Large intestine (tissue), 3 donors: ENCODE results near the gene CAV1. TPM values are rescaled to one million over a fixed set of nuclear protein-coding genes. Genes with fewer than 3 reads are reported as not detected.

Experiments
- DNase-seq, 2 donors: peaks; one replicate each; pipeline versions ENCODE4 v3.0.0 to v3.0.0-alpha.2; 2013
- H3K27ac ChIP-seq: one replicate; pipeline ENCODE4 v1.5.1; 2013; ENCODE audit warnings: low read length
- H3K27me3 ChIP-seq: 2 replicates; pipeline ENCODE4 v1.6.1; 2013; ENCODE audit warnings: low read length; ENCODE audit not compliant: control insufficient read depth, insufficient read depth
- H3K36me3 ChIP-seq: 2 replicates; pipeline ENCODE4 v1.6.1; 2013; ENCODE audit warnings: low read length; ENCODE audit not compliant: control insufficient read depth, insufficient read depth
- H3K4me1 ChIP-seq: one replicate; pipeline ENCODE4 v1.6.1; 2013; ENCODE audit warnings: low read length; ENCODE audit not compliant: control insufficient read depth, insufficient read depth
- H3K4me3 ChIP-seq: one replicate; pipeline ENCODE4 v1.5.1; 2013; ENCODE audit warnings: low read length
- H3K9me3 ChIP-seq: one replicate; pipeline ENCODE4 v1.6.1; 2013; ENCODE audit warnings: mild to moderate bottlenecking, low read depth, low read length, moderate library complexity; ENCODE audit not compliant: control insufficient read depth
- WGBS: methylation state at CpG from one replicate; pipeline ENCODE4 v1.1.5; 2013; ENCODE audit warnings: low lambda C conversion rate; ENCODE audit not compliant: insufficient coverage; 5-methylcytosine and 5-hydroxymethylcytosine counted together
- polyA plus RNA-seq: library from polyadenylated mRNA; unstranded; fragments of 120-200 nt; gene quantifications from one replicate; pipeline ENCODE4 v1.2.1, GENCODE V29; 2013

CAV1 gene
- polyA plus RNA-seq, 1 donor, result 100 TPM

DNA sequence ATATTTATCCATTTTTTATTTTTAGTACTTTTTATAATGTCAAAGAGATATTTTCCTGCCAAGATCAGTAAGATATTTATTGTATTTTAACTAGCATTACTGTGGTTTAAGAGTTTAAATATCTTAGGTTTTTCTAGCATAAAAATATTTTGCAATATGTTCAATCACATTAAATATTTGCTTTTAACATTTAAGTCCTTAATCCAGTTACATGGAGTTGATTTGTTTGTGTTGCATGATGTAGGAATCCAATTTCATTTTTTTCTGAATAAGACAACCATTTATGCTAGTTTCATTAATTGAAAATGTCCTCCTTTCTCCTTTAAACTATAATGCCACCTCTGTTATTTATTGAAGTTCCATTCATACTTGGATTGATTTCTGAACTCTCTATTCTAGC is 41.8 kb downstream of the CAV1 start:
- Histone ChIP-seq H3K4me1 (peaks cover 4% of the 10 kb centered on the region), H3K27ac (no peak overlapping the region), H3K4me3 (no peak overlapping the region), H3K9me3 (no peaks in the 10 kb centered on the region), H3K27me3 (no peaks in the 10 kb centered on the region), H3K36me3 (no peaks in the 10 kb centered on the region)
- DNase-seq, result no peak

DNA sequence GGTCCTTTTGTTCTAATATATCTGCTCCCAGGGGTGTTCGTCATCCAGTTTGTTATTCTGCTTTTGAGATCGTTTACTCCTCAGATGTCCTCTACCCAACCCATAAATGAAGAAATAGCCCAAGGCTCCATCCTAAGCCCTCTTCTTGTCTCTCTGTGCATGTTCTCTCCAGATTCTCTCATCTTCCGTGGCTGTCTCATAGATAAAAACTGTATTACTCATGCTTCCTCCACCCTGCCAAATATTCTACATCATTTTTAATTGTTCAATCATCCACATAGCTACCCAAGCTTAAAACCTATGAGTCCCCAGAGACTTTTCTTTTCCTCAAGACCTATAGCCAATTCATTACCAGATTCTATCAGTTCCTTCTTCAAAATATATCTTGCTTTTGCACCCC is 44.9 kb downstream of the CAV1 start:
- no peak for DNase-seq
- Histone ChIP-seq H3K36me3 (no peaks in the 10 kb centered on the region), H3K4me3 (no peak overlapping the region), H3K27me3 (no peaks in the 10 kb centered on the region), H3K27ac (no peak overlapping the region), H3K9me3 (no peaks in the 10 kb centered on the region), H3K4me1 (peaks cover 21% of the 10 kb centered on the region)
- WGBS, result 89% methylated on average over 1 of the region's 3 CpGs

DNA sequence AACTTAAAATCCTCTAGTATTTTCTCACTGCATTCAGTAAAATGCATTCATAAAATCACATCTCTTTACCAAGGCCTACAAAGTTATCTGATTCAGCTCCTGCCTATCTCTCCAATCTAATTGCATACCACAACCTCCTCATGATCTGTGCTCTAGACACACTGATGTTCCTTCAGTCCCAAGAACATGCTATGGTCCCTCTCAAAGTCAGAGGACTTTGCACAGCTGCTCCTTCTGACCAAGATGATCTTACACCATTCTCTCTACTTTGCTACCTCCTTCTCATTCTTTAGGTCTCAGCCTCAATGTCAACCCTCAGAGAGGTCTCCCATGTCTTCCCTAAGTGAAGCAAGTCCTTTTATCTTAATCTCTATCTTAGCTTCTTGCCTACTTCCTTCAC is 45.5 kb downstream of the CAV1 start:
- Histone ChIP-seq H3K27ac (no peak overlapping the region), H3K27me3 (no peaks in the 10 kb centered on the region), H3K4me1 (peaks cover 21% of the 10 kb centered on the region), H3K4me3 (no peak overlapping the region), H3K9me3 (no peaks in the 10 kb centered on the region), H3K36me3 (no peaks in the 10 kb centered on the region)
- DNase-seq, result no peak

DNA sequence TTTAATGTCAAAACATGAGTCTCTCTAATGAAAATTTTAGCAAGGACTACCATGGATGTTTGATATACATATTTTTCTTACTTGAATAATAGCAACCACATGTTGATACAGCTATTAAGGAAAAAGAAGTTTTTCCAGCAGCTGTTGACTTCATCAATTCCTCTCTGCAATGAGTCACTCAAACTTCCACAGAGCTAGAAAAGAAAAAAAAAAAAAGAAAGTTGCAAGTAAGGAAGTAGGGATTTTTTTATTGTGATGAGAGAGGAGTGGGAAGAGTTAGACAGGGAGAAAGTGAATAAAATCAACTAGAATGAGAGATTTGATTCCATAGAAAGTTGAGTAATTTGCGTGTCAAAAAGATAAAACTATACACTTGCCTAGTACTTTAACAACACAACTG is 46.2 kb downstream of the CAV1 start:
- H3K4me3 ChIP-seq, result no peak overlapping the region
- H3K27me3 ChIP-seq, result no peaks in the 10 kb centered on the region
- H3K27ac ChIP-seq, result no peak overlapping the region
- peaks cover 21% of the 10 kb centered on the region for H3K4me1 ChIP-seq
- 100% methylated on average over 1 of the region's 1 CpG for WGBS
- DNase-seq, result no peak
- no peaks in the 10 kb centered on the region for H3K9me3 ChIP-seq
- no peaks in the 10 kb centered on the region for H3K36me3 ChIP-seq

DNA sequence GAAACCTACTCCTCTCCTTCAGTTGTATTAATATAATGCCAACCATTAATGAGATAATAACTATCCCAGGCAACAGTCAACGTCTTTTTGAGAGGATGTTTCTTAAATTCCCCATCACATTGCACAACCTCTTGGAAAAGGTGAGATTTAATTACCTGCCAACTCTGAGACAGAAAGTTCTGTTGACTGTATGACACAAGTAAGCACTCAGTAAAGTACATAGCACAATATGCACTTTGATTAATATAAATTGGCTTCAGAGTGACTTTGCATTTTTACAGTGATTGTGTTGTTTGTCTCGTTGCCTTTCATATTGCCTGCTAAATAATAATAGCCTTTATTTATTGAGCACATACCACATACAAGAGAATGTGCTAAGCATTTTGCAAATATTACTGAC is 46.7 kb downstream of the CAV1 start:
- no CpG with 5 or more reads among the region's 2 CpGs for WGBS
- Histone ChIP-seq H3K27ac (no peak overlapping the region), H3K4me1 (peaks cover 21% of the 10 kb centered on the region), H3K36me3 (no peaks in the 10 kb centered on the region), H3K9me3 (no peaks in the 10 kb centered on the region), H3K4me3 (no peak overlapping the region), H3K27me3 (no peaks in the 10 kb centered on the region)
- no peak for DNase-seq

DNA sequence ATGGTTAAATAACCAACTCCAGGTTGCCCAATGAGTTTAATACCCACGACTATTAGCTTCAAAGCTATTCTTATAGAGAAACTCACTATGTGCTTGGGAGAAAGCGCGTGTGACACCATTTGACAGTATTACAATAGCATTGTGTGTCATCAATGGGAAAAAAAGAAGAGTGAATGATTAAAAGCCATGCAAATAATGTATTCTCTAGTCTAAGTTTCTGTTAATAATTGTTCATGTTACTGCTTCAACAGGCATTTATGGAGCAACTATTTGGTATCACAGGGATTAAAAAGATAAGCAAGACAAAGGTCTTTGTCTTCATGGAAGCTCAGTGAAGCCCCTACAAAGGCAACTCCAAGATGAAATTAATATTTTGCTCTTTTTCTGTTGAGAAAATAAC is 47.2 kb downstream of the CAV1 start:
- WGBS, result 60% methylated on average over 1 of the region's 3 CpGs
- no peak overlapping the region for H3K27ac ChIP-seq
- H3K4me3 ChIP-seq, result no peak overlapping the region
- no peaks in the 10 kb centered on the region for H3K27me3 ChIP-seq
- peaks cover 21% of the 10 kb centered on the region for H3K4me1 ChIP-seq
- H3K36me3 ChIP-seq, result no peaks in the 10 kb centered on the region
- peak in 1 of 2 donors; percentile 49 for DNase-seq
- H3K9me3 ChIP-seq, result no peaks in the 10 kb centered on the region

DNA sequence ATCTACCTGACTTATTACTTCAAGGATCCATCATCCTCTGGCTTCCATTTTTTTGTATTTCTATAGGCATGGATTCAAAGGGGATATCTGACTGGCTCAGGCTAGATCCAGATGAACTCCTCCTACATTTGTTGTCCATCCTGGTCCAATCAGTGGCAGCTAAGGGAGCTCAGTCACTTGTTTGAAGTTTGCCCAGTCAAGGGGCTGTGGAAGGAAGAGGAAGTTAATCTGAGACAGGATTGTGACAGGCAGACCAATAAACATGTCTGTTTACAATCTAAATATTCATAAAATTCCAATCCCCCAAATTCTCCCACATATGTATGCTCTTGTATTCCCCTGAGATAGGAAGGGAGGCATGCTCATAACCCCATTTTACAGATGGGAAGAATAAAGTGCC is 48.7 kb downstream of the CAV1 start:
- DNase-seq, result no peak
- H3K36me3 ChIP-seq, result no peaks in the 10 kb centered on the region
- no peak overlapping the region for H3K27ac ChIP-seq
- no peaks in the 10 kb centered on the region for H3K27me3 ChIP-seq
- H3K4me1 ChIP-seq, result peaks cover 21% of the 10 kb centered on the region
- H3K9me3 ChIP-seq, result no peaks in the 10 kb centered on the region
- H3K4me3 ChIP-seq, result no peak overlapping the region

DNA sequence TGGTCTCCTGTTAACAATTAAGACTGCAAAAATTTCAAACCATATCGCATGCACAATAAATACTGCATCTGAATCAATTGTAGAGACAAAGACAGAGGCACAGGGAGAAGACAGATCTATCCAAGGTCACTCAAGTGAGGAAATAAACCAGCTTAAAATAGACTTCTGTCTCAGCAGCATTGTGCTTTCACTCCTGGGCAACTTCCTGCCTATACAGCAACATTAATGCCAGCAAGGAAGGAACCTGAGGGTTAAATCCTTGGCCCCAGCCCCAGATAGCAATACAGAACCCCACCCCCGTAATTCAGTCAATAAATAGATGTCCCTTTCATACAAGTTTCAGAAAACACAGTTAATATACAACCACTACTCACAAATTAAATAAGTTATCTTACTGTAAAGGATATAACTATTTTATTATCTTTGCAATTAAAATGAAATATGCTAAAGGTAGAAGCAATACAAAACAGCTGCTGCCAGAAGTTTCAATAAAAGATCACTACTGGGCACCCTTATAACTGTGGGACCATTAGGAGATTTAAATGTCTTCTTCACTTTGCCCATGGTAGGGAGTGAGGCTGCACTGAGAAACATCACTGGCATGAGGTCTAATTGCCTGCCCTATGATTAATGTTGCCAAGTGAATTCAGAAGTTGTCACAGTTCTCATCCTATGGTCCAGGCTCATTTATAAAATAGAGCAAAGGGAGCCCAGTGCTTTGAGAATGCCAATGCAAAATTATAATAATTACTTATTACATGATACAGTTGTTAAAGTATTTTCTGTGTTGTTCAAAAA is 49.4 kb downstream of the CAV1 start:
- DNase-seq, result peak in 1 of 2 donors; percentile 41
- no peaks in the 10 kb centered on the region for H3K9me3 ChIP-seq
- WGBS, result no CpG with 5 or more reads among the region's 2 CpGs
- peaks cover 21% of the 10 kb centered on the region for H3K4me1 ChIP-seq
- no peak overlapping the region for H3K4me3 ChIP-seq
- no peak overlapping the region for H3K27ac ChIP-seq
- H3K36me3 ChIP-seq, result no peaks in the 10 kb centered on the region
- no peaks in the 10 kb centered on the region for H3K27me3 ChIP-seq

DNA sequence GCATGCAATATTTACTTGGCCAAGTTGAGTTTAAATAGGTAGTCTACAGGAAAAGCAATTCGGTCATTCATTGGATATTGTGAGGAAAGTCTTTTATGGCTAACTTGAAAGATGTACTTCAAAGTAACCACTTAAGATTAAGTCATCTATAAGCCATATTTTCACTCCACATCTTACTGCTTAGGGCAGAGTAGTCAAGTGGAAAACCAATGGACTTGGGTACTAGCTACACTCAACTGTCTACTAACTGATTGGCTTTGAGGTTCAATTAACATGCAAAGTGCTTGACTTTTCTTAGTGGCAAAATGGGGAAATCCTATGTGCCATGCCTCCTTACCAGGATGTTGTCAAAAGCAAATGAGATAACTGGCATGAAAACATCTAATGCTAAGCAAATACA is 51.0 kb downstream of the CAV1 start:
- WGBS, result 100% methylated on average over 1 of the region's 1 CpG
- peaks cover 21% of the 10 kb centered on the region for H3K4me1 ChIP-seq

DNA sequence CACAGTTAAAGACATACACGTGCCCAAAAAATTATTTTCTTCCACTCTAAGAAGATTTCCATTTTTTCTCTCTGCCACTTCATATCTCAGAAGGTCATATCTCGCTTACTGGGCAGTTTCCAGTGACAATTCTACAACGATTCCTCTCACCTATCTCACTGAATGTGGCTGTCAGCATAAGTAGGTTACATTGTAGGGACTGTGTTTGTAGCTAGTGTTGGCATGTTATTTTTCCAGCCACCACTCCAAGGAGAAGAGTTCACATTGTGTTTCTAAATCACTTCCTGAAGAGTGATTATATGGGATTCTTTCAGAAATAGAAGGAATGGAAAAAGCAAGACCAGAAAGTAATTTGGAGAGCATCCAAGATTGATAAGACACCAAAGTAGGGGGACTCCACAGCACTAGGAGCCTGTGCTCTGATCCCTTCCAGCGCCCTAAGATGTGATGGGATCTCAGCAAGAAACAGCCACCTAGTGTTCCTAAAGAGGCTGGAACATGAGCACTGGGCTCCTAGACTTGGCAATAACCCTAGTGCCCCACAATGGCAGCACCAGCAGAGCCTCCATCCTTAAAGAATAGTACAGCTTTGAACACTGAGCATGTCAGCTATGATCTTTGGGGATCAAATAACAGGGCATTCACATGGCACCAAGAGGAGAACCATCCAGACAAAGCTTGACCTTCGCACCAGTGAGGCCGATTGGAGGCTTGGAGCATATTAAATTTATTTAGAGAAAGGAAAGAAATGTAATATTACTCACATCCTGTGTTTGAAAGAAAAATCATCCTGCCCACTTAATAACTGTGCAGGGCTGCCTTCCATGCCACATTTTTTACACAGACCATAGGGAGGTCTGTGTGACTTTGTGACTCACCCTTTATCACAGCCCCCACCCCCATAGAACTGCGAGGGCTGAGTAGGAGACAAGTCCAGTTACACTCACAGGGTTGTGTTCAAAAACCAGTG is 51.8 kb downstream of the CAV1 start:
- no peaks in the 10 kb centered on the region for H3K36me3 ChIP-seq
- no peaks in the 10 kb centered on the region for H3K27me3 ChIP-seq
- no peak overlapping the region for H3K4me3 ChIP-seq
- WGBS, result 100% methylated on average over 2 of the region's 7 CpGs
- H3K4me1 ChIP-seq, result peaks cover 17% of the 10 kb centered on the region
- H3K9me3 ChIP-seq, result no peaks in the 10 kb centered on the region
- DNase-seq, result no peak
- no peak overlapping the region for H3K27ac ChIP-seq

More for the DNA sequence above, 51.0 kb downstream of the CAV1 start:
- Histone ChIP-seq H3K9me3 (no peaks in the 10 kb centered on the region), H3K4me3 (no peak overlapping the region), H3K27me3 (no peaks in the 10 kb centered on the region), H3K36me3 (no peaks in the 10 kb centered on the region), H3K27ac (no peak overlapping the region)
- no peak for DNase-seq
